H7 (cell line): Measurements from ENCODE around the gene USP32. TPM values are rescaled to one million over a fixed set of nuclear protein-coding genes. Genes with fewer than 3 reads are reported as not detected.
"Not testable (repeated sequence)": the region's sequence is repeated elsewhere in the genome, so short reads cannot be mapped to it uniquely, and the experiment has no call there.

Source experiments
- DNase-seq: peaks from one replicate; pipeline ENCODE4 v3.0.0; 2012
- H3K27me3 ChIP-seq: 2 replicates; pipeline ENCODE4 v1.6.0; 2011; ENCODE audit warnings: mild to moderate bottlenecking, low read length; ENCODE audit not compliant: control insufficient read depth, insufficient read depth
- H3K36me3 ChIP-seq: replicated peaks from 2 replicates; pipeline ENCODE4 v1.5.1; 2011; ENCODE audit warnings: low read length; ENCODE audit not compliant: control insufficient read depth, insufficient read depth
- H3K4me3 ChIP-seq: 2 replicates; pipeline ENCODE4 v1.5.1; 2011; ENCODE audit warnings: low read depth, mild to moderate bottlenecking, control low read depth, low read length, moderate library complexity; ENCODE audit not compliant: insufficient read depth
- total RNA-seq: library from RNA; depleted of rRNA; stranded (reverse); fragments of >200 nt; shearing (Covaris generic); gene quantifications from 2 replicates; pipeline ENCODE4 v1.2.3, GENCODE V29; 2014

Gene USP32
- total RNA-seq, 1 experiment from 2014 or later, result 60.2 TPM

DNA sequence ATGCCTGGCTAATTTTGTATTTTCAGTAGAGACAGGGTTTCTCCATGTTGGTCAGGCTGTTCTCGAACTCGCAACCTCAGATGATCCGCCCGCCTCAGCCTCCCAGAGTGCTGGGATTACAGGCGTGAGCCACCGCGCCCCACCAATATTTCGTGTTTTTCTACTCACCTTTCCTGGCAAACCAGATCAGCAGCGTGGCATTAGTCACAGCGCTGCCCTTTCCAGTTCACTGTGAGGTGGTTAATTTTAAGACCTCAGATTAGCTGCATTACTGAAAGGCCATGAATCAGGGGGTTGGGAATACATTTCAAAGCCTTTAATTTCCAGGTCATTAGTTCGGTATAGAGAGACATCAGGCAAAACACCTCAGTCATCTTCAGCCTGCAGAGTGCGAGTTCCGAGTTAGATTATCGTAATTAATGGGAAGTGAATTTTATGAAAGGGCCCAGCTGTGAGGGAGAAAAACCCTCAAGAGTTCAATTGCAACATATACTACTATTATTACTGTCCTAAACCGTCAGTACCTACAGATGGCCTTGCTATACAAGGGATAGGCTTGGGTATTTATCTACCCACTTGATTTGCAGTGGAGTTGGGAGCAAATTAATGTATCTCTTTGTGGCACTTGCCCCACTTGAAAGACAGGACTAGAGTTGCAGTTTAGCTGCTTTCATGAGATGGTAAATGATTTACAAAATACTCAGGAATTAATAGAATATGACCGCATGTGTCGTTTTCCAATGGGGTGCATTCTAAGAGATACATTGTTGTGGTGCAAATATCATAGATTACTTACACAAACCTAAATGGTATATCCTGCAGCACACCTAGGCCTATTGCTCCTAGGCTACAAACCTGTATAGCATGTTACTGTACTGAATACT is 2.1 kb upstream of the USP32 start:
- H3K27me3 ChIP-seq, result no peaks in the 10 kb centered on the region
- no peak for DNase-seq
- H3K36me3 ChIP-seq, result no peaks in the 10 kb centered on the region
- no peak overlapping the region for H3K4me3 ChIP-seq

DNA sequence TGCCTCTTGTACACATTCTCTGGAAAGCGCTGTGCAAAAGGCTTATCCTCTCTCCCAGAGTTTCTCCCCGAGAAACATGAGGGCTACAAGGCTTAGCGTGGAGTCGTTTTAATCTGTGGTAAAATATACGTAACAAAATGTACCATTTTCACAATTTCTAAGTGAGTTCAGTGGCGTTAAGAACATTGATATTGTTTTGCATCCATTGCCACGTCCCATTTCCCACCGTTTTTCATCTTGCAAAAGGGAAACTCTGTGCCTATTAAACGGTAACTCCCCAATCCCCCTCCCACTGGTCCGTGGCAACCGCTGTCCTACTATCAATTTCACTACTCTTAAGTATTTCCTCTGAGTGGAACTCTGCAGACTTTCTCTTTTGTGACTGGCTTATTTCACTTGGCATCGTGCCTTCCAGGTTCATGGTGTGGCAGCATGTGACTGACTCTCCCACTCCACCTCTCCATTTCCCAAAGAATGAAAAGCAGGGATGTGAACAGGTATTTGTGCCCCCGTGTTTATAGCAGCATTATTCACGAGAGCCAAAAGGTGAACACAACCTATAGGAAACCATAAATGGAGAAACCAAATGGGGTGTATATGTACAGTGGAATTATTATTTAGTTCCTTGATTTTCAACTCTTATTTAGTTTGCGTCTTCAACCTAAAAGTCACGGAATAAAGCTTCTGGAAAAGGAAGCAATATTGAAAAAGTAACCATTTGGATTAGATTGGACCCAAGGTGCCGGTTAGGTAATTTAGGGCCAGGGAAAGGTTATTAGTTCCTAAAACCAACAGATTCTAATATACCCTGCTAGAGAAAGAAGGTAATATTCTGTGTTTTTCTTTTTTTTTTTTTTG is 1.1 kb upstream of the USP32 start:
- no peak for DNase-seq
- H3K27me3 ChIP-seq, result no peaks in the 10 kb centered on the region
- no peaks in the 10 kb centered on the region for H3K36me3 ChIP-seq
- H3K4me3 ChIP-seq, result peak overlapping the region; percentile 97

DNA sequence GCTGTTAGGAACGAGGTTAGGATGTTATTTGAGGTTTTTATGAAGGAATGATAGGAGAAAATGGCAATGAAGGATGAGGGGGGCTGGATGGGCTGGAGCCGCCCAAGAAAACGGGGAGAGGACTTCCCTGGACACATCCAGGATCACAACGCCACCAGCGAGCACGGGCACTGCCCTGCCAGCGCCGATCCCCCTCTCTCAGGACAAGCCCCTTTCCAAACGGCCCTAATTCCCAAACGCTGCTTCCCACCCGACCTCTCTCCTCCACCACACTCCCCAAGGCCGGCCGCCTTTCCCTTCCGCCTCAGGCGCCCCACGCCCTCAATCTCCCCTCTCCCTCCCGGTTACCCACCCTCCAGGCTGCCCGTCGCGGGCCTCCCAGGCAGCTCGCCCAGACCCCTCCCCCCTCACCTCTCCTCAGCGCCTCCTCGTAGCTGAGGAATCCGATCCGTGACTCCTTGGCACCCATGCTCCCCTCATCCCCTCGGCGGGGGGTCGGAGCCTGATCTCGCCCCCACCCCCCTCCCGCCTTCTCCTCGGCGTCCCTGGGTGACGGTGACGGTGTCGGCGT is 377 bp downstream of the USP32 start:
- Histone ChIP-seq H3K27me3 (no peaks in the 10 kb centered on the region), H3K4me3 (peak overlapping the region; percentile 97), H3K36me3 (no peaks in the 10 kb centered on the region)
- DNase-seq, result peak; percentile 91

DNA sequence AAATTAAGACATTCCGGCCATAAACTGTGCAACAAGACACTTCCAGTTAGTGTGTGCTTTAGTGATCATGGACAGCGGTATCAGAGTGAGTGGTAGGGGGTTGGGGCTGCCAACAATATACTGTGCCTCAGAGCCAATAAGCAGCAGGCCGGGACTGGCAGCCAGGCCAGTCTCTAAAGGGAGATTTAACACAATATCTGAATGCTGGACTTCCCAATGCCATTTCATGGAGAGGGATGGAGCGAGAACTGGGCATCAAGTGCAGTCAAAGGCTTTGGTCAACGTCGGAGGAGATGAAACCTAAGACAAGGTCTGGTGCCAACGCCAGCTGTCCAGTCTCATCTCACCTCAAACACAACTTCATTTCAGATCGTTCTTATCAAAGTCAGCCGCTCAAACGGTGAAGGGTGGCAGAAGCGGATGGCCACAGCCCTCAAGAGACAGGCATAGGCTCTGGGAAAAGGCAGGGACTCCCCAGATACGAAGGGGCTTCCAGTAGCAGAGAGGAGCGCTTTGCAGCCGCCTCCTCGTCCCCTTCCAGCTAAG is 935 bp downstream of the USP32 start:
- Histone ChIP-seq H3K27me3 (no peaks in the 10 kb centered on the region), H3K36me3 (no peaks in the 10 kb centered on the region), H3K4me3 (peak overlapping the region; percentile 97)
- peak; percentile 50 for DNase-seq

DNA sequence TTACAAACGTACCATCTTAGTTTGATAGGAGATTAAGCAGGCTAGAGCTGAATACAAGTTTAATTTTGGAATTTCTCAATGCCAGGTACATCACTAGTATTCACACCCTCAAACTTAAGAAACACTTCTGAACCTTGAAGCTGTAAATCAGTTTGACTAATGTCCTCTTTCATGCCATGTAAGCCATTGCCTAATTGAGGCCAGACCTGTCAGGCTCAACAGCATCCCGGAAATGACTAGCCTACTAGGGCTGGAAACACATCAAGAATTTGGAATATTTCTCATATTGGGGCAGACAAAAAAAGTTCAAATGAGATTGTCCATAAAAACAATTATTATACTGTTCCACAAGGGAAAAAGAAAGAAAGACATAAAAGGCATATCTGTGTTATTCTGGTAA is 1.7 kb downstream of the USP32 start:
- Histone ChIP-seq H3K27me3 (no peaks in the 10 kb centered on the region), H3K36me3 (no peaks in the 10 kb centered on the region), H3K4me3 (no peak overlapping the region; the same call in 1 of the 2 replicates)
- no peak for DNase-seq

DNA sequence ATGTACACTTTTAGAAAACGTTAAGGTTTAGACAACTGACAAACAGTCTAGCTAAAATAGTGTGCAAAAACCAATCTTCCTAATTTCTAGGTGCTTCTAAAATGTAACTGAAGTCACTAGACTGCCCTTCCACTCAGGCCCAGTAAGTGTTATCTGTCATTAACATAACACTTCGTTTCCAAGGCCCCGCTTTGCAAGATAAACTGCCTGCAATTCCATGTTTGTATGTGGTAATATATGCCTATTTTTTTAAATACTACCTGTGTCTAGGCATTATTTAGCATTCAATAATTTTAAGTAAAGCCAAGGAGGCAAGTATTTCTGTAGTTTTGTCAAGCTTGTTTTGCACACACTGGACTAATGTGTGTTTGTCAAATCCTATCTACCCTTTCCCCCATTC is 3.2 kb downstream of the USP32 start:
- H3K27me3 ChIP-seq, result no peaks in the 10 kb centered on the region
- H3K4me3 ChIP-seq, result no peak overlapping the region
- no peaks in the 10 kb centered on the region for H3K36me3 ChIP-seq
- peak; percentile 33 for DNase-seq

DNA sequence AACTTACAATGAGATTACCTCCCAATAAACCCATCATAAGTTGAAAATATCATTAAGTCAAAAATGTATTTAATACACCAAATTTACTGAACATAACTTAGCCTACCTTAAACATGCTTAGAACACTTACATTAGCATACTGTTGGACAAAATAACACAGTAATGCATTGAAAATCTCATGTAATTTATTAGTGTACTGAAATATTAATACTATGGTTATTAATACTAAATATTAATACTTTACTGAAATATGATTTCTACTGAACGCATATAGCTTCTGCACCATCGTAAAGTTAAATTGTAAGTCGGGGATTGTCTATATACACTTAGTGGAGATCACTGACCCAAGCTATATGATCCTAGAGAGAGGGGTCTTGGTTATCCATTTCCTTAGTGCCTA is 4.3 kb downstream of the USP32 start:
- no peaks in the 10 kb centered on the region for H3K36me3 ChIP-seq
- DNase-seq, result no peak
- no peaks in the 10 kb centered on the region for H3K27me3 ChIP-seq
- H3K4me3 ChIP-seq, result no peak overlapping the region

DNA sequence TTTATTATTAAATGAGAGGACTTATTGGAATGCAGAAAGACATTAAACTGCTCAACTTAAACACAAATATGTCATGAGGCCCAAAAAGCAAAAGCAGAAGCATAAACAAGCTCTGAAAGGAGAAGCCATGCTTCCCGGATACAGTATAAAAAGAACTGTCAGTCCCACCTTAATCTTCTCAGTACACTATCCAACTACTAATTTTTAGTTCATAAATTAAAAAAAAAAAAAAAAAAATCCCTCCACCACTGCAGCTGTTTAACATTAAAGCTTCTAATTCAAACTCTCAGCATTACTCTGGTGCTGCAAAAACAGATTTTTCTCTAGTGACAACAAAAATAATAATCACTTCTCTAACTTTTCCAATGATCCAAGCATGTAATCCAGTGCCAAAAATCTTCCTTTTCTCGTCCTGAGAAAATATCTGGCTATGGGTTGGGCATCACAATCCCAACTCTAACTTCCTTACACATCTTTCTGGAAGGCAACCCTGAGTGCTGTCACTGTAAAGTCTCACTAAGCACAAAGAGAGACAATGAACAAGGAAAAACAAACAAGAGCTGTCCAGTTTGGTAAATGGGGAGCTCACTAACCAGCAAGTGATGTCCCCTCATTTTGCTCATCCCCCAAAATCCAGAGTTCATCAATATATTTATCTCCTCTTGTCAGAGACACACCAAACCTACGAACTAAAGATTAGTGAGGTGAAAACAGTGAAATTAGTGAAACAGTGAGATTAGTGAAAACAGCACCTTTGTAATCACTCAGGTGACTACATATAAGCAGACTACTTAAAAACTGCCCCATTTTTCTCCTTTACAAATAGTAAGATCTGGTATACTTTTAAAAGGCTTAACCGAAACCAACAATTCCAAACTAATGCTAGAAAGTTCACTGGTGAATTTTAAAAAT is 5.5 kb downstream of the USP32 start:
- Histone ChIP-seq H3K4me3 (no peak overlapping the region), H3K36me3 (no peaks in the 10 kb centered on the region), H3K27me3 (no peaks in the 10 kb centered on the region)
- no peak for DNase-seq

DNA sequence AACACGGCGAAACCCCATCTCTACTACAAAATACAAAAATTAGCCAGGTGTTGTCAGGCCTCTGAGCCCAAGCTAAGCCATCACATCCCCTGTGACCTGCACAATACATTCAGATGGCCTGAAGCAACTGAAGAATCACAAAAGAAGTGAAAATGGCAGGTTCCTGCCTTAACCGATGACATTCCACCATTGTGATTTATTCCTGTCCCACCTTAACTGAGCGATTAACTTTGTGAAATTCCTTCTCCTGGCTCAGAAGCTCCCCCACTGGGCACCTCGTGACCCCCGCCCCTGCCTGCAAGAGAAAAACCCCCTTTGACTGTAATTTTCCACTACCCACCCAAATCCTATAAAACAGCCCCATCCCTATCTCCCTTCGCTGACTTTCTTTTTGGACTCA is 7.0 kb downstream of the USP32 start:
- H3K36me3 ChIP-seq, H3K27me3 ChIP-seq, DNase-seq, H3K4me3 ChIP-seq: not testable (repeated sequence)

DNA sequence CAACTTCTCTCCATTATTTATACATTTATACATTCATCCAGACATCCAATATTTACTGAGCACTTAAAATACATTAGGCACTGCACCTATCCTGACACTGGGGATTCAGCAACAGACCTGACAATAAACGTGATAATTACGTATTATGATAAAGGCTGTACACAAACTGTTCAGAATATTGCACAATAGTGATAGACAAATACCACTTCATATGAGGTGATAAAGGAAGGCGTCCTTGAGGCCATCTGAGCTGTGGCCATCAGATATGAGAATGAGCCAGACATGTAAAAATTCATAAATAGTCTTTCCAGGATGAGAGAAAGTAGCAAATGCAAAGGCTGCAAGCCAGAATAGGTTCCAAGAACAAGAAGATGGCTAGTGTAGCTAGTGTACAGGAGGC is 8.6 kb downstream of the USP32 start:
- no peak for DNase-seq
- Histone ChIP-seq H3K36me3 (no peaks in the 10 kb centered on the region), H3K27me3 (no peaks in the 10 kb centered on the region), H3K4me3 (no peak overlapping the region)

DNA sequence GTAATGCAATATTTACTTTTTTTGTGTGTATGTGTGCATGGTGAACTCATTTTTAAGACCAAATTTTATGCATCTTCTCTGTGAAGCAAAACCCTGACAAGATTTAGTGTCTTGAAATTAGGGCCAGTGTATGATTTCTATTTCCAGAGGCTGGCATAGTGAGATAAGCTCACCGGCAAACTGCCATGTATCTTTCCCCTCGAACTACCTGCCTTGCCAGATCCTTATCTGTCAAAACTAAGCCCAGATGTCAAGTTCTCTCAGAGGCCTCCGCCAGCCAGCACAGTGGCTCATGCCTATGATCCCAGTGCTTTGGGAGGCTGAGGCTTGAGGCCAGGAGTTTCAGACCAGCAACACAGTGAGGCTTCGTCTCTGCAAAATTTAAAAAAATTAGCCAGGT is 10.0 kb downstream of the USP32 start:
- no peak for DNase-seq
- H3K27me3 ChIP-seq, result no peaks in the 10 kb centered on the region
- no peak overlapping the region for H3K4me3 ChIP-seq
- H3K36me3 ChIP-seq, result no peaks in the 10 kb centered on the region

DNA sequence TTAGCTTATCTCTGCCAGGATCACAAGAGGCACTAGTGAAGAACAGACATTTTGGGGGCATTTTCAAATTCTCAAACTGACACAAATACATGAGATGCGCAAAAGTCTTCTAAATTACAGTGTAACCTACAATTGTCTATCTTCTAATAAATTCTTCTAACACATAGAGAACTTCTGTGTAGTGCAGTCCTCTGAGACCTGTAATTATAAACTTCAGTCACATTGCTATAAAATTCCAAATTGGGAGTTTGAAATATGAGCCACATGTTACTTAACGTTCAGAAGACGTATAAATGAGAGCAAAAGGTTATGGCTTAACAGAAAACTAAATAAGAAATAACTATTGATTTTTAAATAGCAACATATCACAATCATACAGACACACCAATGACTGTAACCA is 12.5 kb downstream of the USP32 start:
- not testable (repeated sequence) for H3K36me3 ChIP-seq, H3K27me3 ChIP-seq, H3K4me3 ChIP-seq, DNase-seq

DNA sequence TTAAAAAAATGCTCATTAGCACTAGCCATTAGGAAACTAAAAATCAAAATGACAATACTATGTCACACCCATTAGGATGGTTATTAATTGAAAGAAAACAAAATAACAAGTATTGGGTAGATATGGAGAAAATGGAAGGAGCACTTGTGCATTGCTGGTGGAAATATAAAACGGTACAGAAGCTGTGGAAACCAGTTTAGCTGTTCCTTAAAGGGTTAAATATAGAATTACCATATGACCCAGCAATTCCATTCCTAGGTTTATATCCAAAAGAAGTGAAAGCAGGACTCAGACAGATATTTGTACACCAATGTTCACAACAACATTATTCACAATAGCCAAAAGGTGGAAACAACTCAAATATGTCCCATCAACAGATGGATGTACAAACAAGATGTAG is 13.7 kb downstream of the USP32 start:
- not testable (repeated sequence) for H3K27me3 ChIP-seq, H3K36me3 ChIP-seq, DNase-seq, H3K4me3 ChIP-seq
